HepG2 (cell line): ENCODE measurements around the gene GUCA1A. TPM values are rescaled to one million over a fixed set of nuclear protein-coding genes. Genes with fewer than 3 reads are reported as not detected.

Experiments used
- ATAC-seq: fragments of 200-7000 bp; cut with Tn5 transposase; 3 replicates; pipeline ENCODE4 v1.9.1; 2020; ENCODE audit warnings: mild to moderate bottlenecking, moderate library complexity
- BruUV-seq: library from RNA; stranded (reverse); fragments of 400-500 nt; replicated peaks from 2 replicates; lab custom pipeline; 2021; lab: Mats Ljungman, UMichigan
- CTCF ChIA-PET: fragments of 300-600 bp; formaldehyde crosslinking; extraction: SDS; loops from one replicate; lab custom pipeline; 2021; ENCODE audit warnings: low total read pairs, inconsistent platforms, low intra/inter-chr PET ratio; lab: Yijun Ruan, JAX
- POLR2A ChIA-PET: fragments of 350-600 bp; sonication (Branson Sonifier 250); formaldehyde crosslinking; loops from one replicate; lab custom pipeline; 2020; ENCODE audit warnings: antibody characterized with exemption, inconsistent platforms; lab: Yijun Ruan, JAX
- DNase-seq: peaks from one replicate; pipeline ENCODE4 v3.0.0-alpha.2; 2015; ENCODE audit warnings: low spot score
- FAIRE-seq: peaks from 3 replicates; lab custom pipeline; 2011; peaks lifted over from hg19 to GRCh38; lab: Jason Lieb, UNC
- H2AFZ ChIP-seq: one replicate; pipeline ENCODE4 v1.6.1; 2011; ENCODE audit warnings: low read length, inconsistent platforms
- H3K27ac ChIP-seq: fragments of 300-600 bp; 3 replicates; pipeline ENCODE4 v1.8.0; 2011; ENCODE audit warnings: mixed run types, mild to moderate bottlenecking, mixed read lengths, low read length, inconsistent platforms; ENCODE audit not compliant: insufficient read depth; ENCODE audit errors: extremely low read length
- H3K27me3 ChIP-seq, 2 experiments: fragments of 200-600 bp in 1 of 2; 2 replicates in 1 of 2; 3 replicates in 1 of 2; pipeline versions ENCODE4 v1.6.0 to v1.8.0; 2011; ENCODE audit warnings: low read length in 2 of 2, mild to moderate bottlenecking in 2 of 2, moderate library complexity in 2 of 2, inconsistent platforms in 1 of 2; ENCODE audit not compliant: insufficient read depth in 2 of 2, control insufficient read depth in 1 of 2
- H3K36me3 ChIP-seq, 2 experiments: fragments of 200-600 bp in 1 of 2; replicated peaks in 1 of 2; 2 replicates in 1 of 2; 3 replicates in 1 of 2; pipeline versions ENCODE4 v1.5.1 to v1.8.0; 2011; ENCODE audit warnings: low read length in 2 of 2, inconsistent platforms in 1 of 2; ENCODE audit not compliant: insufficient read depth in 2 of 2, control insufficient read depth in 1 of 2
- H3K4me1 ChIP-seq: 2 replicates; pipeline ENCODE4 v1.5.1; 2012; ENCODE audit warnings: low read length, inconsistent platforms; ENCODE audit not compliant: insufficient read depth
- H3K4me2 ChIP-seq: 2 replicates; pipeline ENCODE4 v1.6.0; 2011; ENCODE audit warnings: low read depth, low read length, inconsistent platforms
- H3K4me3 ChIP-seq, 3 experiments: fragments of 200-600 bp in 1 of 3; sonication (generic), shearing (Covaris generic) in 1 of 3; replicated peaks in 1 of 3; 2 replicates each; pipeline ENCODE4 v1.5.1; 2011 to 2016; ENCODE audit warnings: low read length in 3 of 3, inconsistent platforms in 2 of 3, low read depth in 2 of 3, mild to moderate bottlenecking in 2 of 3, control low read depth in 1 of 3, mixed read lengths in 1 of 3; ENCODE audit not compliant: insufficient read depth in 1 of 3
- H3K79me2 ChIP-seq: one replicate; pipeline ENCODE4 v1.6.1; 2011; ENCODE audit warnings: low read length, inconsistent platforms; ENCODE audit not compliant: insufficient read depth
- H3K9ac ChIP-seq: 2 replicates; pipeline ENCODE4 v1.6.0; 2011; ENCODE audit warnings: mild to moderate bottlenecking, low read depth, low read length, inconsistent platforms; ENCODE audit not compliant: insufficient read depth
- H3K9me3 ChIP-seq: 2 replicates; pipeline ENCODE4 v1.5.1; 2012; ENCODE audit warnings: mild to moderate bottlenecking, low read length
- H4K20me1 ChIP-seq: 2 replicates; pipeline ENCODE4 v1.6.0; 2011; ENCODE audit warnings: inconsistent platforms, mild to moderate bottlenecking, low read length, moderate library complexity; ENCODE audit not compliant: insufficient read depth
- BCLAF1 ChIP-seq: fragments of 450-650 bp; IDR thresholded peaks from 2 replicates; pipeline ENCODE4 v1.6.1; 2017; ENCODE audit warnings: mild to moderate bottlenecking
- GATAD2A ChIP-seq: IDR thresholded peaks from 2 replicates; pipeline ENCODE4 v1.6.1; 2016
- NFATC3 ChIP-seq: sonication (generic); formaldehyde crosslinking; IDR thresholded peaks from 2 replicates; pipeline ENCODE4 v1.5.1; 2020; ENCODE audit warnings: mild to moderate bottlenecking, missing genetic modification reagents
- NR1H2 ChIP-seq: sonication (generic); formaldehyde crosslinking; IDR thresholded peaks from 2 replicates; pipeline ENCODE4 v1.8.1; 2022; ENCODE audit warnings: low read depth, missing genetic modification reagents, borderline replicate concordance
- PCBP1 ChIP-seq: fragments of 200-400 bp; formaldehyde crosslinking; IDR thresholded peaks from 2 replicates; pipeline ENCODE4 v1.6.1; 2017; ENCODE audit warnings: mild to moderate bottlenecking, low read depth, low read length, borderline replicate concordance
- PLSCR1 ChIP-seq: sonication (generic); formaldehyde crosslinking; IDR thresholded peaks from 2 replicates; pipeline ENCODE4 v1.5.0; 2020; ENCODE audit warnings: missing genetic modification reagents, mild to moderate bottlenecking, borderline replicate concordance
- POLR2AphosphoS2 ChIP-seq: IDR thresholded peaks from 2 replicates; pipeline ENCODE4 v1.6.1; 2011; ENCODE audit warnings: low read depth, low read length, improper control_type of control experiment
- RBFOX2 ChIP-seq: fragments of 200-400 bp; formaldehyde crosslinking; IDR thresholded peaks from 2 replicates; pipeline ENCODE4 v1.6.1; 2017; ENCODE audit warnings: low read depth, mild to moderate bottlenecking, low read length
- YY1 ChIP-seq: IDR thresholded peaks from 2 replicates; pipeline ENCODE4 v1.6.1; 2011; ENCODE audit warnings: low read length, low read depth, moderate library complexity, mild to moderate bottlenecking; ENCODE audit not compliant: insufficient read depth, insufficient replicate concordance
- ZNF644 ChIP-seq: IDR thresholded peaks from 2 replicates; pipeline ENCODE4 v1.6.1; 2016; ENCODE audit warnings: low read depth
- ZSCAN25 ChIP-seq: sonication (generic); formaldehyde crosslinking; IDR thresholded peaks from 2 replicates; pipeline ENCODE4 v1.8.0; 2022; ENCODE audit warnings: mild to moderate bottlenecking, missing genetic modification reagents
- WGBS: methylation state at CpG from one replicate; pipeline ENCODE4 v1.1.6; 2017; ENCODE audit warnings: low lambda C conversion rate; 5-methylcytosine and 5-hydroxymethylcytosine counted together
- in situ Hi-C: cut with HindIII; loops from 2 replicates; pipeline ENCODE4 v1.10.0; 2017; ENCODE audit warnings: low pct_unique_long_range_greater_than_20kb; ENCODE audit not compliant: extremely low pct_ligation_motif_present
- intact Hi-C: fragments of 100-400 bp; cut with micrococcal nuclease; formaldehyde crosslinking; loops from one replicate; pipeline ENCODE4 v1.10.0; 2022; ENCODE audit not compliant: unreplicated experiment
- polyA plus RNA-seq, 8 experiments: library from polyadenylated mRNA; depleted of rRNA in 3 of 8; stranded (reverse) in 7 of 8; unstranded in 1 of 8; fragments of >200 nt; fragmentation: Illumina TruSeq in 4 of 8; extraction: Trizol in 4 of 8; gene quantifications; 2 replicates each; pipeline versions ENCODE4 v1.2.1 to v1.2.3, GENCODE V29; 2011 to 2016; ENCODE audit warnings: low read depth in 4 of 8, missing spikeins in 1 of 8, mixed read lengths in 1 of 8; ENCODE audit not compliant: insufficient read depth in 1 of 8
- total RNA-seq, 5 experiments: library from RNA; depleted of rRNA; stranded (reverse); fragments of >200 nt; fragmentation: Illumina TruSeq; extraction: Trizol; gene quantifications; 2 replicates each; pipeline ENCODE4 v1.2.3, GENCODE V29; 2016; ENCODE audit warnings: low read depth in 1 of 5

The GUCA1A gene
- total and polyA plus RNA-seq, 2 of the 13 experiments (the other 11 are each of a cell fraction or from before 2014, with no cell fraction given), result not detected

GRCh38 chr6:42199106-42199981, 26.2 kb downstream of the GUCA1A start:
- in situ Hi-C loops, result no loop called here
- ATAC-seq, result no peak
- DNase-seq, result peak; percentile 22
- POLR2A ChIA-PET, result interaction anchor here (0.7 to 1.4 kb wide), 5 partner anchors 15 to 177 kb away, joined by 3 to 5 read pairs (median 4); partner anchors contain the start of gene TAF8
- Histone ChIP-seq H3K4me2 (no peak overlapping the region), H4K20me1 (no peaks in the 10 kb centered on the region), H3K79me2 (no peaks in the 10 kb centered on the region), H2AFZ (no peak overlapping the region), H3K4me3 (no peak overlapping the region), H3K27me3 (no peaks in the 10 kb centered on the region), H3K36me3 (no peaks in the 10 kb centered on the region), H3K4me1 (peaks cover 72% of the 10 kb centered on the region), H3K9me3 (no peaks in the 10 kb centered on the region), H3K9ac (no peak overlapping the region), H3K27ac (peak overlapping the region; percentile 22)
- FAIRE-seq, result no peak
- CTCF ChIA-PET, result no interaction called here
- intact Hi-C loops, result no loop called here
- BruUV-seq, result TSS peak; percentile 61
- 92% methylated on average over 5 of the region's 5 CpGs for WGBS
- peak; percentile 42; the same call in 1 of the 2 replicates for TF ChIP-seq ZNF644
- TF ChIP-seq YY1, result peak; percentile 47
- no peak for TF ChIP-seq GATAD2A (CRISPR knock-in tag)
- no peak for TF ChIP-seq POLR2AphosphoS2
- TF ChIP-seq BCLAF1, result no peak
- no peak for TF ChIP-seq PCBP1
- TF ChIP-seq ZSCAN25 (CRISPR knock-in tag), result no peak
- TF ChIP-seq NR1H2 (CRISPR knock-in tag), result no peak
- no peak for TF ChIP-seq NFATC3
- TF ChIP-seq PLSCR1 (CRISPR knock-in tag), result no peak
- 0 out of 2 replicates have a peak, but pooled peaks have one; percentile 28 for TF ChIP-seq RBFOX2
